ENCODE measurements around the gene MPO.

DNA sequence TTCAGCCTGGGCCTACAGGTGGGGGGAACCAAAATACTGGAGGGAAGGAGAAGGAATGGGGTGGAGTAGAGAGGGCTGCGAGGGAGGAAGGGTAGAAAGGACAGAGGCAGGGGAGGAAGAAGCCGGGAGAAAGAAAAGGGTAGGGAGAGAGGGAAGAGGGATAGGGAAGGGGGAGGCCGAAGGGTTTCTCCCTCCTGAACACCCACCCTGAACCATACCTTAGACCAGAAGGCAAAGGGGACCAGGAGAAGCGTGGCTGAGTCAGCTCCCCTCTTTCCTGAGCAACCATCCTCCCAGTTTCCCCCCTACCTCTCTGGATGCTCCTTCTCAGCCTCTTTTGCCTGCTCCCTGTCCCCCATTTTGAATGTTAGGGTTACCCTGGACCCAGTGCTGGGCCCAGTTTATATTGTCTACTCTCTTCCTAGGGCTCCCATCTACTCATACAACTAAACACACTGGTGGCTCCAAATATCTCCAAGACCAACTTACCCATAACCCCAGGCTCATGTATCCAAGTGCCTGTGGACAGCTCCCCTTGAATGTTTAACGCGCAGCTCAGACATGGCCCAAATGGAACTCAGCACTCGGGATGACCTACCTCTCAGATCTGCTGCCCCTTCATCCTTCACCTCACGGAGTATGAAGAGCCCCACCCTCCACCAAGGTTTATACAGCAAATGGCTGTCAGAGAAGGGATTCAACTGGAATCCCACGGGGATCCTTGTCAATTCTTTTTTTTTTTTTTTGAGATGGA, 40.0 kb upstream of the MPO start:
- TF ChIP-seq, protein P1, sequence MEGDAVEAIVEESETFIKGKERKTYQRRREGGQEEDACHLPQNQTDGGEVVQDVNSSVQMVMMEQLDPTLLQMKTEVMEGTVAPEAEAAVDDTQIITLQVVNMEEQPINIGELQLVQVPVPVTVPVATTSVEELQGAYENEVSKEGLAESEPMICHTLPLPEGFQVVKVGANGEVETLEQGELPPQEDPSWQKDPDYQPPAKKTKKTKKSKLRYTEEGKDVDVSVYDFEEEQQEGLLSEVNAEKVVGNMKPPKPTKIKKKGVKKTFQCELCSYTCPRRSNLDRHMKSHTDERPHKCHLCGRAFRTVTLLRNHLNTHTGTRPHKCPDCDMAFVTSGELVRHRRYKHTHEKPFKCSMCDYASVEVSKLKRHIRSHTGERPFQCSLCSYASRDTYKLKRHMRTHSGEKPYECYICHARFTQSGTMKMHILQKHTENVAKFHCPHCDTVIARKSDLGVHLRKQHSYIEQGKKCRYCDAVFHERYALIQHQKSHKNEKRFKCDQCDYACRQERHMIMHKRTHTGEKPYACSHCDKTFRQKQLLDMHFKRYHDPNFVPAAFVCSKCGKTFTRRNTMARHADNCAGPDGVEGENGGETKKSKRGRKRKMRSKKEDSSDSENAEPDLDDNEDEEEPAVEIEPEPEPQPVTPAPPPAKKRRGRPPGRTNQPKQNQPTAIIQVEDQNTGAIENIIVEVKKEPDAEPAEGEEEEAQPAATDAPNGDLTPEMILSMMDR (conservative IDR thresholded peaks at IDR 0.05; ENCODE audit: low read length) = no peak
- no peak for TF ChIP-seq EZH2phosphoT487 (IDR thresholded peaks at IDR 0.05; ENCODE audit: borderline replicate concordance, low read depth, low read length)
